ENCODE measurements around the gene CALB2.
A peak's percentile ranks its signal among the peaks of the same experiment; 100 is the strongest.

CALB2 gene

DNA sequence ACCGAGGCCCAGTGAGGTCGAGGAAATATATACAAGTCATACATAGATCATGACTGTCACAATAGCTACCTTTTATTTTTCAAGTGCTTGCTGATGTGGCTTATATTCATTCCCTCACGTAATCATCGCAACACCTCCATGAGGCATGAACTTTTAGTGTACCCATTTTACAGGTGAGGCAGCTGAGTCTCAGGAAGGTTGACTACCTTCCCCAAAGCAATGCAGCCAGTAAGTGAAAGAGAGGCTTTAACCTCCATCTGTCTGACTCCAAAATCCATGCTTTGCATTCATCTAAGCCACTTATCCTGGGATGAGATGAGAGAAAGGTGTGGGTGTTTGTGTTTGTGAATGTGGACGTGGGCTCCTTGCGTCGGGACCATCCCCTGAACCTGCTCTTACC lies 30.8 kb downstream of the CALB2 start:
- no peak for DNase-seq

GRCh38 chr16:71396594-71396993 lies 38.1 kb downstream of the CALB2 start:
- DNase-seq = no peak

GRCh38 chr16:71399801-71400563 lies 41.5 kb downstream of the CALB2 start:
- no peak for DNase-seq

DNA sequence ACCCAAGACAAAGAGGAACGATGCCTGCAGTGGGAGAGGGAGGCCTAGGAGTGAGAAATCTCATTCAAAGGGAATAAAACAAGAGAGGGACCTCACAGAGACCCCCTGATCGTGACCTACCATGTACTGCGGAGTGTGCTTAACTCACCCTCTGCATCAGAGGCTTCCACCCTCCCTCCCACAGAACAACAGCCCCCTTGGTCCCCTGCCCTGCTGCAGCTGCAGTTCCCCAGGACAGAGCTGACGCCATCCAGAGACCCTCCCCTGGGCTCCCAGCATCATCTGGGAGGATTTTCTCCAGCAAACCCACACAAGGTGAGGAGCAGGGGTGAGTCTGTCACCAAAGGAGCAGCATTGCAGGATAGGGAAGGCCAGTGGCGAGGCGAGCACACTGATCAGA lies 43.5 kb downstream of the CALB2 start:
- no peak for DNase-seq

DNA sequence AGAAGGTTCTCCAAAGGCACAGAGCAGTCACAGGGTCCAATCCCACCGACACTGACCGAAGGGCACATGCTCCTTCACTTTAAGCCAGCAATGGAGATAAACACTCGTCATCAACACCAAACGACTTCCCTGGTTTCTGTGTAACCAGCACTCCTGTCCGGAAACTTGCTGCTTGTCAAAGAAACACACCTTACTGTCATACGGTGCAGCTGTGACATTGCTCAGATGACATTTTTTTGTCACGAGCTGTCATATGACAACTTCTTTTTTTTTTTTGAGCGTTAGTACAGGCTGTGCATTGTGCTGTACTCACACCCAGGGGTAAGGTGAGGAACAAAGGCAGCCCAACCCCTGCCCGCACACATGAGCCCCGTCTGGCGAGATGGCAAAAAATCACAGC lies 44.2 kb downstream of the CALB2 start:
- DNase-seq = no peak

DNA sequence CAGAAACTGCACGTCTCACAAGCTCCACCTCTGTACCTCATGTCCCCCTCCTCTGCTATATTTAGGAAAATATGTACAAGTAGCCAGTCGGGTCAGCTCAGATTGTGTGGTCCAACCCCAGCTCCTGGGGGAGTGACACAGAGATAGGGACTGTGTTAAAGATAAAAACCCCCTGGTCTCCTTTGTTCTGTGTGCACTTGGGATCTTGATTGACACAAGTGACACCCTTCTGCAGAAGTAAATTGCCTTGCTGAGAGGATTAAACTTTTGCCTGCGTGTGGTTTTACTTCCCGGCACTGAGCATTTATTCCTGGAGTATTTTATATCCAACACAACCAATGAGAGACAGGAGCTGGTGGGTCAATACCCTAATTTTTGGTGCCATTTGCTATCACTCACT lies 45.8 kb downstream of the CALB2 start:
- DNase-seq = no peak

- no peak for DNase-seq
Measured at GRCh38 chr16:71406316-71406715, 47.8 kb downstream of the CALB2 start.

DNA sequence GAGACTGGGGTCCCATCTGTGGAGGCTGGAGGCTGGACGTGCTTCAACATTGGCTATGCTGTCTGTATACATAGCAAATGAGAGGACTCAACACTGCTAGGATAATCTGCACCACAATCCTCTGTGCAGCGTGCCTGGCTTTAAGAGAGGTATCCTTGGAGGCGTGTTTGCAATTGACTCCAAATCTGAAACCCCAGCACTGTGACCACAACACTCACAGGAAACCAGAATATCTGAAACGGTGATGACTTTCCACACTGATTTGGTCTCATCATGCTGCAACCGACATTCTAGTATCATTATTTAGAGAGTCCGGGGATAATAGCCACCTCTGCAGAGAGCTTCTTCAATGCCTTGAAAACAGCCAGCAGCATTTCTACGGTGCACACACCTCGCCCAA lies 48.2 kb downstream of the CALB2 start:
- DNase-seq = no peak

DNA sequence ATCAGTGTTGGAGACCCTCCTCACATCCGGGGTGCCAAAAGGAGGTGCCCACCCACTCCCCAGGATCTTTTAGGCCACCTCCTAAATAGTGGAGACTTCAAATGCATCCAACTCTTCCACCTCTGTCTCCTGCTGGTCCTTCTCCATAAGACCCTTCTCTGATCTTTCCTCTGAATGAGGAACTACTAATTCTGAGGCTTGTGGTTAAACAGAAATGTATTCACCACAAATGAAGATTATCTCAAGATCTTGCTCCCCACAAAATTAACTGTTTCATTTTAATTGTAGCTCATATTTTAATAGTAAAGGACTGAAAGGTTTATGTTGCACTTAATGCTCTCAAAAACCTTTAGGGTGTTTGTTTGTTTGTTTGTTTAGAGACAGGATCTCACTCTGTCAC lies 49.2 kb downstream of the CALB2 start:
- DNase-seq = no peak

GRCh38 chr16:71408536-71408935 lies 50.0 kb downstream of the CALB2 start:
- no peak for DNase-seq

- DNase-seq = no peak
Measured at GRCh38 chr16:71409011-71409775, 50.7 kb downstream of the CALB2 start.

DNA sequence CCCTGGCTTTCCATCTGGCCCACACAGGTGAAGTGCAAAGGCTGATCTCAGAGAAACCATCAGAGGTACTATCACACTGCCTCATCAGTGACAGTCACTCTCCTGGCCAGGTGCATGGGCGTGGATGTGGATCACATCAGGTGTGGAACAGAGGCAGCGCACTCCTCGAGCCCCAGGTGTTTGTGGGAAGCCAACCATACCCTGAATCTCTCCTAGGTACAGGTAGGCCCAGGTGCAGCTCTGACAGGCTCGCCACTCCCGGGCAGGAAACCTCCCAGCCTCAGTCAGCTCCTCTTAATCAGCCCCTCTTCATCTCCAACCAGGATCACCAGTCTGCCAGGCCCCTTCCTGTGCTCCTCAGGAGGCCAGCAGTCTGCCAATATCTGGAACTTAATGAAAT lies 51.6 kb downstream of the CALB2 start:
- DNase-seq = no peak

DNA sequence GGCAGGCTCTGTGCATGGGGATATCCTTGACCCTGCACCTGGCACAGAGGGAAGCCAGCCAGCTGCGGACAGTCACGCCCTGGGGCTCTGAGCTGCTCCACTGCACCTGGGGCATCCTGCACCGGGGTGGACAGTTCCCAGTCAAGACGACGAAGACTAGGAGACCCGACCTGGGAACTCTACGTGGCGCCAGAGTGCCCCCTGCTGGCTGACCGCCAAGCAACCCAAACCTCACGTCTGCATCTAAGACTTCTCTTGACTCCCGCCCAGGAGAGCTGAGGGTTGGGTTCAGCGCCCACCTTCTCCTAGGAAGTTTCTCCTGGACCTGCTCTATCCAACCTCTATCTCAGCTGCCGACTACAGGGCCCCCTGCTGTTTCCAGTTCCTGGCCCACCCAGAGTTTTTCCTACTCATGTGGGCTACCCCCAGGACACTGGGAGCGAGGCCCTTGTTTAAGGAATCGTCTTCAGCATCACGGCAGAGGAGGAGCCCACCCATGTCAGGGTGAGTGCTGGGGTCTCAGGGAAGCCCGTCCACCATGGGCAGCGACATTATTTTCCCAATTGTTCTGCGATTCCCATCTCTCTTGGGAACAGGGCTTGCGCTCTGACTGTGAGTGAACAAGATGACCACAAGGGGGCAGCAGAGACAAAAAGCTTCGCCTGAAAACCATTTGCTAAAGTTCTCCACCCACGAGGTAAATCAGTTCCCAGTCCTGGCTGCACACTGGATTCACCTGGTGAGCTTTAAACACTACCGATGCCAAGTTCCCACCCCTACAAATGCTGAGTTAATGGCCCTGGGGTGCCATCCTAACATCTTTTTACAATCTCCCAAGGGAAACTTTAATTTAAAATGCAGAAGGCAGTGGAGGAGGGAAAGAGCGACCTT lies 54.0 kb downstream of the CALB2 start:
- peak; percentile 34 for DNase-seq

- DNase-seq = no peak
Measured at GRCh38 chr16:71413341-71413740, 54.8 kb downstream of the CALB2 start.

DNA sequence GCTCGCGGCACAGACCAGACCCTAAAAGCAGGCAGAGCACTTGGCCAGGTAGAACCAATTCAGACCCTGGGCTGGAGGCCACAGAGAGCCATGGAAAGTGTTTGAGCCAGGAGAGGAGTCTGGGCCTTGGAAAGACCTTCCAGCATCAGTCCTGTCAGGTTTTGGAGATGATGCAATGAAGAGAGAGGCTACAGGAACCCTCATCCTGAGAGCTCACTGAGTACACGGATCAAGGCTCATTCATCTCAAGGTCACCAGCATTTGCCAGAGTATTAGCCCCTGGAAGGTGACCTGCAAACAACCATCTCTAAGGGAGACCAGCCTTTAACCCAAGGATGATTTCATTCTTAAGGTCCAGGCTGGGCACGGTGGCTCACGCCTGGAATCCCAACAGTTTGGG lies 55.5 kb downstream of the CALB2 start:
- DNase-seq = no peak

GRCh38 chr16:71421911-71422310 lies 63.4 kb downstream of the CALB2 start:
- DNase-seq = no peak

DNA sequence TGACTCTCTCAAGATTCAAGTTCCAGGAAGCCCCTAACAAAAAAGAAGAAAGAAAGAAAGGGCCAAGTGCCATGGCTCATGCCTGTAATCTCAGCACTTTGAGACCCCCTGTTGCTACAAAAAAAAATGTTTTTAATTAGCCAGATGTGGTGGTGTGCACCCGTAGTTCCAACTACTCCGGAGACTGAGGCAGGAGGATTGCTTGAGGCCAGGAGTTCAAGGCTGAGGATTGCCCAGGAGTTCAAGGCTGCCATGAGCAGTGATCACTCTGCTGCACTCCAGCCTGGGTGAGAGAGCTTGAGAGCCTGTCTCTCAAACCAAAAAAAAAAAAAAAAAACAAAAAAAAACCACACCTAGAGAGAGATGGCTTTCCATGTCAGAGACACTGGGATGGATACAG lies 64.5 kb downstream of the CALB2 start:
- DNase-seq = no peak

GRCh38 chr16:71423865-71424264 lies 65.3 kb downstream of the CALB2 start:
- DNase-seq = no peak

DNA sequence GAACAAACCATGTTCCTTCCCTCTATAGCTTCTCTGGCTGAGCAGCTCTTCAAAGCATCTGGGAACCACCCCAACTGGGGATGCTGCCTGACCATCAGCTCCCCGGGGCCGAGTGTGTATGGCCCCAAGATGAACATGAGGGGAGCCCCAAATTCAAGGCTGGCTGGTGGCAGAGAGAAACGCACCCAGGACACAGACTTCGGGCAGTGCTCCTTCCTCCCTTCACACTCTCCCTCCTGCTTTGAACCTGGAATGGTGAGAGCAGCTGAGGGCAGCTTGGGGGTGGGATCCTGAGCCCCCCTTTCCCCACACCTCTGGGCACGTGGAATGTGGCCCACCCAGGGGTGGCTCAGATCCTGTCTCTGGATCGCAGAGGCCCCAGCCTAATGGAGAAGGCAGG lies 66.1 kb downstream of the CALB2 start:
- DNase-seq = no peak

GRCh38 chr16:71425746-71426068 lies 67.2 kb downstream of the CALB2 start:
- DNase-seq = no peak

DNA sequence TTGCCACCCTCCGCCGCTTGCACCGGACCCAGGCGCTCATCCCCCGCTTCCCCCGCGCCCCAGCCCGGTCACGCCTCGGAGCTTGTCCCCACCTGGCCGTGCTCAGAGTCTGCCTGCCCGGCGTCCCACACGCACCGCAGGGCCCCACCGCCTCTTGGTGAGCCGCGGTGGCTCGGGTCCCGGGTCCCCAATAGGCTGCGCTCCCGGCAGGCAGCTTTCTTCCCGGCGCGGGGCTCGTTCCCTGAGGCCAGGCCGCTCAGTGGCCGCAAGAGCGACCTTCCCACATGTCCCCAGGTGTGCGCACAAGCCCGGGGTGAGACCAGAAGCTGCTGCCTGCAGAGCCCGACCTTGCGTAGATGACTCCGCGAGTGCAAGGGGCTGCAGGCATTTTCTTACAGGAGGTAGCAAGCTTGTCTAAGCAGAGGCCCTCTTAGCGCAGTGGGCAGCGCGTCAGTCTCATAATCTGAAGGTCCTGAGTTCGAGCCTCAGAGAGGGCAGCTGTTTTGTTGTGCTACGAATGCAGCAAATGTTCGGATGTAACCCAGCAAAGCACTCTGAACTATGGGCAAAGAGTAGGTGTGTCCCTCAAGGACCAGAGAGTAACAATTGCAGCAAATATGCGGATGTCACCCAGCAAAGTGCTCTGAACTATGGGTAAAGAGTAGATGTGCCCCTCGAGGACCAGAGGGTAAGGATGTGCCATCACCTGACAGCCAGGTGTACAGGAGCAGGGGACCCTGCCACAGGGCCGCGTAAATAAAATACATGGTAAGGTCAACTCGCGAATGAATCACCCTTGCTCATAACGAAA lies 67.8 kb downstream of the CALB2 start:
- peak; percentile 48 for DNase-seq

- no peak for DNase-seq
Measured at GRCh38 chr16:71426880-71427615, 68.5 kb downstream of the CALB2 start.

Data from DMS79 treated with DMSO at 0.1 percent for 48 hours (cell line).